MV-4-11 (cell line): Measurements from ENCODE around the gene WDR19.

ENCODE experiments used
- DNase-seq: peaks from one replicate; lab custom pipeline; 2025; lab: John Stamatoyannopoulos, UW

Gene WDR19

GRCh38 chr4:39303871-39304270 lies 121.5 kb downstream of the WDR19 start:
- DNase-seq: no peak

DNA sequence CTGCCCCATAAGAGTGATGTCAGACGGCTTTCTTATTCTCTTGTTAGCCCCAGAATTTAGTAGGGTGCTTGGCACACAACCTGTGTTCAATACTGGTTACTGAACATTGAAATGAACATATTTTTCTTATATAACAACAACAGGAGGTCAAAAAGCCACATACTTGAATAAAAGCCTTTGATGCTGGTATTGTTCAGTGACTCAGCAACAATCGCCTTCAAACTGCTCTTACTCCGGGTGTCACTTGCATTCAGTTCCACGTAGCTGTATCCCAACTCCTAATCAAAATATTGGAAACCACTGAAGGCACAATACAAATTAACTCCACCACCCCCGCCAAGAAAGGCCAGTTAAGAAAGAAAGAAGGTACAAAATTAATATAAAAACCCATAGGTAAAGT lies 122.3 kb downstream of the WDR19 start:
- DNase-seq: no peak

DNA sequence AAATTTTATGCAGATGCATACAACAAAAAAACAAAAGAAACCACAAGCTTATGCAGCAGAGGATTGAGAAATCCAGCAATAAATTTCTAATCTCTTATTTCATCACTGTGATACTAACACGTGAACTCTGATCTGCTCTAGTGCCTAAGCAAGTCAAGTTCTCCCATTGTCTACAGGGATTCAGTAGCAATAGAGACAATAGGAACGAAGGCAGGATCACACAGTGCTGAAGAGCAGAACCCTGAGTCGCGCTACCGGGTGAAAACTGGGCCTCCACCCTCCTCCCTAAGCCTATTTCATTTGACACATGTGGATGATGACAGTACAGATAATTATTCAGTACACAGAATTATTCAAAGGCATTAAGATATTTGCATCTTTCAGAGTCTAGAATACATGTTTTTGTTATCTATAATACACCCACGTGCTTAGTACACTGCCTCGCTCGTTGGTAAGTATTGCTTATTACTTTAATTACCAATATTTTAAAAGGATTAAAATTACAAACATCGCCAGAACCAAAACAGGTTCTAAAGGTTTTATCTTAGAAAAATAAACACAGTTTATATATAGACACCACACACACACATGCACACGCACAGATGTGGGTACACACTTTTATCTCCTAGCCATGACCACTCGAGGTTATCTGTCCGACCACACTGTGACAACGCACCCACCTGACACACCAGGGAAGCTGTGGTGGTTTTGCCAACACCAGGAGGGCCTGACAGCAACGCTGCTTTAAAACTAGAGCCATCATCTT lies 123.8 kb downstream of the WDR19 start:
- DNase-seq: peak; percentile 12

DNA sequence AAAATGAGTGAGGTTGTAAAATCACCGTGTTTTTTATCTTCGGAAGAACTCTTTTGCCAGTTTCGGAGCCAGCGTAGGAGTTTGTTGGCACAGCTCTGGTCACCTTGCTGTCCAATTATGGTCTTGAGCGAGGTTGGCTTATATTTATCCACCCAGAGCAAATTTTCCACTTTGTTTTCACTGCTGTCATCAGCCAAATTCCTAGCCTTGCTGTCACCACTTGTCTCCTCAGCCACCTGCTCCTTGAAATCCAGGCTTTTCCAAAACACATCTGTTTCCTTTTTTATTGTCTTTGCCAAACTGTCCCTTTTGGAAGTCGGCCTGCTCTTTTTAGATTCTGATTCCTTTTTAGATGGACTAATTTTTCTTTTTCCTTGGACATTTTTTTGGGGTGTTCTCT lies 126.3 kb downstream of the WDR19 start:
- no peak for DNase-seq

DNA sequence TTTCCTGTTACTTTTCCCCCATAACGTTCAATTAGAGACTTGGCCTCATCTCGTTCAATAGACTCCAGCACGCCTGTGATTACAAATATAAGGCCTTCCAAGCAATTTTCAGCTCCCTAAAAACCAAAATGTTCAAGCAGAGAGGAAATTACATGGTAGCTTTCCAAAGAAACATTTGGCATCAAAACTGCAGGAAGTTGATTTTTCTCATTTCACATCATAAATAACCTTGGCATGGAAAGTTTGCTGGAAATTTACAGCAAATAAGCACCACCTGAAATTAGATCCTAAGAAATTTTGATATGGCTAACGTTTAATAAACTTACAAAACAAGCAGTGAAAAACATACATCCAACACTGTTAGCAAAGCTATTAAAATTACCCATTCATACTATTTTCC lies 130.5 kb downstream of the WDR19 start:
- no peak for DNase-seq

DNA sequence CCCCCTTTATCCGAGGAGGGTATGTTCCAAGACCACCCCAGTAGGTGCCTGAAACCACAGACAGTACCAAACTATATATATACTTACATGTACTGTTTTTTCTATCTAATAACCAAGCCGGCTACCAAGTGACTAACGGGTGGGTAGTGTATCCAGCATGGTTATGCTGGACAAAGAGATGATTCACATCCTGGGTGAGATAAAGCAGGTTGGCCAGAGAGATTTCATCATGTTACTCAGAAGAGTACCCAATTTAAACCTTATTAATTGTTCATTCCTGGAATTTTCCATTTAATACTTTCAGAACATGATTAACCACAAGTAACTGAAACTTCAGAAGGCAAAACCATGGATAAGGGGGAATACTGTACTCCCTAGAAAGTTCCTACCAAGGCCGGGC lies 137.3 kb downstream of the WDR19 start:
- DNase-seq: no peak

GRCh38 chr4:39320381-39321115 lies 138.2 kb downstream of the WDR19 start:
- DNase-seq: no peak

- DNase-seq: no peak
Measured at GRCh38 chr4:39323821-39324220, 141.5 kb downstream of the WDR19 start.

DNA sequence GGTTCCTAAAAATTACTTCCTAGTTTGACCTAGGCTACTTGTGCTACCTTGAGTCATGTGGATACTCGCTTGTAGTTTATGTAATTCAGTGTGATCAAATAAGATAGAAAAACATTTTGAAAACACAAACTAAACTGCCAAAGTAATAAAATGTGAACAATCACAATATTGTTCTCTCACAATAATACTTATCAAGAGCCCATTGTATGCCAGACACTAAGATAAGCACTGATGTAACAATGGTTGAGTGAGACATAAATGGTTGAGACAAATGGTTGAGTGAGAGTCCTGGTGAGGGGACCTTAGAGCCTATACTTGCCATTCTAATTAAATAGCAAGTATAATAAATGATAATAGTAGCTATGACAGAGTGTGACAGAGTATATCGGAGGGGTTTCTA lies 142.1 kb downstream of the WDR19 start:
- DNase-seq: no peak

DNA sequence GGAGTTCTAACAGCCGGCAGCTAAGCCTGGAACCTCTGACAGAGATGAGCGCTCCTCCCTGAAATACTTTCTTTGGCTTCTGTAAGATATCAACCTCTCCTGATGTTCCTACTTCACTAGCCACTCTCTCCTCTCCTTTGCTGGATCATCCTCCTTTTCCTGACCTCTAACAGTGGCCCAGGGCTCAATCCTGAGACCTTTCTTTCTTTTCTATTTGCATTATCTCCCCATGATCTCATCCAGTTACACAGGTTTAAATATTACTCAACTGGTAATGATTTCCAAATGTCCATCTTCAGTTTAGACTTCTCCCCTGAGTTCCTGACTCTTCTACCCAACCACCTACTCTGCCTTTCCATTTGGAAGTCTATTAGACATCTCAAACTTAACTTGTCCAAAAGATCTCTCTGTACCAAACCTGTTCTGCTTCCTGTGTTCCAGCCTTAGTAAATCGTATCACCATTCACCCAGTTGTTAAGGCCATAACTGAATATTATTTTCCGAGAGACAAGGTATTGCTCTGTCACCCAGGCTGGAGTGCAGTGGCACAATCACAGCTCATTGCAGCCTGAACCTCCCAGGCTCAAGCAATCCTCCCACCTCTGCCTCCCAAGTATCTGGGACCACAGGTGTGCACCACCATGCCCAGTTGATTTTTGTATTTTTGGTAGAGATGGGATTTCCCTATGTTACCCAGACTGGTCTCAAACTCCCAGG lies 142.7 kb downstream of the WDR19 start:
- DNase-seq: no peak

DNA sequence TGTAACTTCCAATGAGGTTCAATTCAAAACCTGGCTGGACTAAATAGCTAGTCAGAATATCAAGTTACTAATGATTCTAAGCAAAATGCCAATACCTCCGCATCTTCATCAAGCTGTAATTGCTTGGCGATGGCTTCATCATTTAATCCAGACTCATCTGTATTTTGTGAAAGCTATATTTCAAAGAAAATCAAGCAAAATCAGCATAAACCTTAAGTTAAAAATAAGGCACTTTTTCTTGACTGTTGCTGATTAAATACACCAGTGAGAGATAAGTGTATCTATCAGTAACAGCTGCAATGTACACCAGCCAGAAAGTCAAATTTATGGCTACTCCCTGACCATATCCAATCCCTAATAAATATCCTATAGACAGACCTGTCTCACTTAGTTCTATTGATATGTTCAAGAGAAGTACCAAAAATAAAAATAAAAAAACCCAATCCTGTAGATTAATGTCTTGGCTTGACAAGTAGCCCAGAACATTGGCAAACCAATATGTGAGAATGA lies 144.2 kb downstream of the WDR19 start:
- no peak for DNase-seq

GRCh38 chr4:39330353-39330752 lies 148.0 kb downstream of the WDR19 start:
- DNase-seq: no peak

DNA sequence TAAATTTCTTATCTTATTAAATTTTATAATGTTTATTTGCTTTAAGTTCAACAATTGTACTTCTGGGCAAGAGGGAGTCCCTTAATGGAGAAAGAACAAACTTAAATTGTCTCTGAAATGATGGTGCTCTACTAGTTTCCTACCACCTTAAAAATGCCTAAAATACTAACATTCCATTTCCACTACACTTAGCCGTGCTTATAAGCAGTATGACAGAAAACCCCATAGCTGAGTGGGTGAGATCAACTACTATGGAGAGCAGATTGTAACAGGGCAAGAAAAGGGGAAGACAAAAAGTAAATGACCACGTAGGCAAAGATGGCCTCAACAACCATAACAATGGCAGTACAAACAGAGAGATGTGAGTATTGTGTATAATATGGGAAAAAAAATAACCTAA lies 148.9 kb downstream of the WDR19 start:
- peak; percentile 6 for DNase-seq
